DMS53 treated with DMSO at 0.1 percent for 48 hours (cell line): Measurements from ENCODE around the gene LY6G5C.
"Not testable (repeated sequence)": the region's sequence is repeated elsewhere in the genome, so short reads cannot be mapped to it uniquely, and the experiment has no call there.

Source experiments
- DNase-seq: peaks from one replicate; lab custom pipeline; 2025; ENCODE audit not compliant: unreplicated experiment; lab: John Stamatoyannopoulos, UW

LY6G5C gene

GRCh38 chr6:31715022-31715958, 34.4 kb upstream of the LY6G5C start, which contains the start of gene LY6G6D:
TSS of gene LY6G6D (plus strand) at chr6:31715348. CDS start at chr6:31715356, 8 bp downstream.
- DNase-seq, result no peak

DNA sequence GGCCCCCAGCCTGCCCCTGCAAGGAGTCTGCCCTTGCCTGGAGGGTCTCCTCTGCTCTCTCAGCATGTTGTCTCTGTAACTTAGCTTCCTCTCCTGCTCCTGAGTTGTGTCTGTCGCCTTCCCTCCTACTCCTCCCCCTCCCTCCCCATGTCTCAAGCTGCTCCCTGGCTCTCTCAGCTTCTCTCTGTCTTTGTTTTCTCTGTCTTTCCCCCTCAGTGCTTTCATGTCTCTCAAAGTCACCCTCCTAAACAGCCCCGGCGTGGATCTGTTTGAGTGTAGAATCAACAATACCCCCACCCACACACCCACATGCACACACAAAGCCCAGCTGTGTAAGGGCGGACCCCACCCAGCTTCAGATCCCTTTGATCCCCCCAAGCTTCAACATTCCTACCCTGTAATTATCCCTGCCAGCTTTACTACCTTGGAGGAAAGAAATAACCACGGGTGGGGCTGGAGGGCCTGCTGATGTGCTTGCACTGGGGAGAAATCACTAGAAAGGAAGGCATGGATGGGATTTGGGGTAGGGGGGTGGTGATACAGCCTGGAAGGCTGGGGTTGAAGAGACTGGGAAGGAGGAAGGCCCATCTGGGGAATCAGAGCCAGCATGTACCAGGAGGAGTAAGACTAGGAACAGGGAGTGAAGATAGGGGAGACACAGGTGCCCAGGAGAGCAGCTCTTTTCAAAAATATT, 33.3 kb upstream of the LY6G5C start:
- DNase-seq, result no peak

- DNase-seq, result no peak
Observed at GRCh38 chr6:31713465-31713864, 32.6 kb upstream of the LY6G5C start.

GRCh38 chr6:31712296-31712695, 31.4 kb upstream of the LY6G5C start:
- no peak for DNase-seq

GRCh38 chr6:31711233-31711632, 30.4 kb upstream of the LY6G5C start:
- no peak for DNase-seq

GRCh38 chr6:31710523-31711219, 29.8 kb upstream of the LY6G5C start:
- DNase-seq, result no peak

- DNase-seq, result not testable (repeated sequence)
Observed at GRCh38 chr6:31709157-31709556, 28.3 kb upstream of the LY6G5C start.

DNA sequence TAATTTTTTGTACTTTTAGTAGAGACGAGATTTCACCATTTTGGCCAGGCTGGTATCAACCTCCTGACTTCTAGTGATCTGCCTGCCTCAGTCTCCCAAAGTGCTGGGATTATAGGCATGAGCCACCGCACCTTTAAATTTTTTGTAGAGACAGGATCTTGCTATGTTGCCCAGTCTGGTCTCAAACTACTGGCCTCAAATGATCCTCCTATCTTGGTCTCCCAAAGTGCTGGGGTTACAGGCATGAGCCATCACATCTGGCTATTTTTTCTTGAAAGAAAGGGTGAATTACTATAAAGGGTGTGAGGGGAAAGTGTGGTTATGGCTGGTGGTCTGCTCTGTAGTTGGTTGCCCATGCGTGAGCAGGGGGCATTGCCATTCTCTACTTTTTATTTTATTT, 27.4 kb upstream of the LY6G5C start:
- no peak for DNase-seq

- DNase-seq, result no peak
Observed at GRCh38 chr6:31707701-31708100, 26.8 kb upstream of the LY6G5C start.

GRCh38 chr6:31706599-31706998, 25.7 kb upstream of the LY6G5C start, which contains the start of gene LY6G6F:
TSS of gene LY6G6F (plus strand) at chr6:31706866. CDS start at chr6:31706907, 41 bp downstream.
- DNase-seq, result no peak

DNA sequence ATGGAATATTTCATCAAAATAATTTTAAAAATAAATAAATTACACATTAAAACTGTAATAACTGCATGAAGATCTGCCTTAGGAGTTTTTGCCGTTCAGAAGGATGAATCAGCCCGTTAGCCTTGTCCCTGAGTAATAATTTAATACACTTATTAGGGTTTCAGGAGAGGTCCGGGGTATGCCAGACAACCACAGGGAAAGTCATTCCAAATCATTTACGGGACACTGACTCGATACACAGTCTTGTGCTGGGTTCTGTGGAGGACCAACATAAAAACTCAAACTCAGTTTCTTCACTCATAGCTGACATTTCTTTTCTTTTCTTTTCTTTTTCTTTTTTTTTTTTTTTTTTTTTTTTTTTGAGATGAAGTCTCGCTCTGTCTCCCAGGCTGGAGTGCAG, 25.1 kb upstream of the LY6G5C start:
- DNase-seq, result no peak

- peak; percentile 89 for DNase-seq
Observed at GRCh38 chr6:31702819-31703716, 22.2 kb upstream of the LY6G5C start, which contains the start of gene ABHD16A. TSS of gene ABHD16A (minus strand) at chr6:31703324. CDS start at chr6:31703281, 43 bp downstream.

DNA sequence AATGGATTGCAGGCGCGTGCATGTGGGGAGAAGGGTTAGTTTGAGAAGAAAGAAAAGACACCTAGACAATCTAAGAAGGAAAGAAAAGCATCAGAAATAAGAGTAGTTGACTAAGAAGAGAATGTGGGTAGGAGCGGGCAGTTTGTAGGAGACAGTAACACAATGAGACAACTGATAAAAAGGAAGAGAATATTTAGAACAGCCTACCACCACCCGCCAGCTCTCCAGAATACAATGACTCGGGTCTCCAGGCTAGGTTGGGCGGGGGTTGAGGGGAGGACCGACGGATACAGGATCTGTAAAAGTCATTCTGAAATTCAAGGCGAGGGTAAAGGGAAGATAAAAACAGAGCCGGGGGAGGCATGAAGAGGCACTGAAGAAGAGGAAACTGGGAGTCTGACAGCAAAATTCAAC, 21.5 kb upstream of the LY6G5C start:
- no peak for DNase-seq

GRCh38 chr6:31701666-31702404, 21.0 kb upstream of the LY6G5C start:
- DNase-seq, result no peak

DNA sequence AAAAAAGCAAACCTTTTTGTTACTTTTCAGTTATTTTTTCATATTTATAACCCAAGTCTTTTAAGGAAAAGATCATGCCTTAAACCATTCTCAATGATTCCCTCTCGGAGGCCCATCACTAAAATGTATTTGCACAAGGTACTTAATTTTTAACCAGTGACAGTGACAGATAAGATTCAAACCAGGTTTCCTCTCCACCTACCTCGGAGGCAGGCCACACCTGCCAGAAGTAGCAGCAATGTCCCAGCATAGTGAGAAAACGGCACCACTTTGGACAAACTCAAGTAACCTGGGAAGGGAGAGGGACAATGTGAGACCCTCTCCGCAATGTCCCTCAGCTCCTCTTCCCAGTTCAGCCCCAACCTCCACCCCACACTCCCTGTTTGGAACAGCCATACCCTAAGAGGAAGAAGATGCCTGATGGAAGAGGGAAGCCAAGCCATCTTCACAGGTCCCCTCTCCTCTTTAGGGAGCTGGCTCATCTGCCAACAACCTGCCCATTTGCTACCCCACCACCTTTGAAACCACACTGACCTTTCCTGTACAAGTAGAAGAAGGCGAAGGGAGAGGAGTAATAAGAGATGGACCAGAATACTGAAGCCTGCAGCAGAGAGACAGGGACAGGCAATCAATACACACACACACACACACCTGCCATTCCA, 20.0 kb upstream of the LY6G5C start:
- no peak for DNase-seq

DNA sequence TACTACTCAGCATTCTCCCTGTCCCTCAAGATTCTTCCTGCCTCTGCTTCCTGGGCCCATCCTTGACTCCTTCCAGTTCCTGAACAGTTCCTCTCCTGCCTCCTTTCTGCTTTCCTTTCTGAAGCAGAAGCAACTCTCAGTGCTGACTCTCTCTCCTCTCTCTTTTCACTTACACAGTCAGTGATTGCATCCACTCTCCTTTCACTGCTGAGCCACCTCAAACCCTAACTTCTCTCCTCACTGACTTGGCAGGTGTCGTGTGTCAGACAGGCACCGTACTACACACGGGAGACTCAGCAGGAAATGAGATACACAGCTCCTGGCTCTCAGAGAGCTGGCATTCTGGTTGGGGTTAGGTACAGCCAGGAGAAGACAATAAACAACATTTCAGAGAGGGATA, 16.7 kb upstream of the LY6G5C start:
- no peak for DNase-seq

DNA sequence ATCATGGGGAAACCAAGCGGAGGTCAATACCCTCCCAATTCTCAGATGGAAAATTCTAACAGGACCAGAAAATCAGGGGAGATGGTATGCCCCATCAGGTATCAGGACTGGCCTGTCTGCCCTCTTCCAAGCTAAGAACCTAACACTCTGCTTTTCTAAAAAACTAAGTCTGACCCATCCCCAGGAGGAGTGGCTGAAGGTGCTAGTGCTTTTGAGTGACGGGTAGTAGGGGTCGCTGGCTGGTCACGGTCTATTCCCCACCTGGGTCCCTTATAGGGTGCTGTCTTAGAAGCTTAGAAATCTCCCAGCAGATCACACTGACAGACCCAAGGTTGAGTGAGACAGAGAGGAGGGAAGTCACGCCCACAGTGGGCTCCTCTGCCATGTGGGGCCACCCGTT, 12.7 kb upstream of the LY6G5C start:
- no peak for DNase-seq

- no peak for DNase-seq
Observed at GRCh38 chr6:31692886-31693285, 12.0 kb upstream of the LY6G5C start.

DNA sequence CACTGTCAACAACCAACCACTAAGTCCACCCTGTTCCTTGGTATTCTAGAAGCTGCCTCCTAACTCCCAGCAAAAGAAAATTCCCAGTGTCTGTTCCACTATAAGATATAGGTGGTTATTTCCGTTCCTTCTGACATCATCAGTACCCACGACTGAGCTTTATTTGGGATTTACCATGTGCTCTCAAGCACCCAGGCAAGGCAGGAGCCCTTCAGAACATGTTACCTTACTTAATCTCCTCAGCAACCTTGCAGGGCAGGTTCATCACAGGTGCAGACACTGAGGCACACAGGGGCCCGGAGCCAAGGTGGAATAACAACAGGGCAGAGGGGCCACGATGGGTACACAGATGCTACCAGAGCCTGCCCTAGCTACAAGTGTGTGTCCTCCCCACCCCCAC, 11.5 kb upstream of the LY6G5C start:
- no peak for DNase-seq
